H4 (cell line): ENCODE data around the gene KANSL1. TPM values are rescaled to one million over a fixed set of nuclear protein-coding genes. Genes with fewer than 3 reads are reported as not detected.

Experiments
- DNase-seq: peaks from one replicate; pipeline ENCODE4 v3.0.0-alpha.2; 2015; ENCODE audit warnings: low spot score
- total RNA-seq: library from RNA; depleted of rRNA; stranded (reverse); fragments of >200 nt; shearing (Covaris generic); gene quantifications from 2 replicates; pipeline ENCODE4 v1.2.3, GENCODE V29; 2014

The KANSL1 gene
- total RNA-seq, 1 experiment from 2014 or later: 22.6 TPM

- no peak for DNase-seq
Measured at GRCh38 chr17:46167267-46167666, 26.0 kb downstream of the KANSL1 start.

- DNase-seq: no peak
Measured at GRCh38 chr17:46166692-46167249, 26.5 kb downstream of the KANSL1 start.

GRCh38 chr17:46163929-46164594 lies 29.2 kb downstream of the KANSL1 start:
- DNase-seq: no peak

GRCh38 chr17:46163316-46163715 lies 29.9 kb downstream of the KANSL1 start:
- DNase-seq: no peak

- no peak for DNase-seq
Measured at GRCh38 chr17:46162866-46163265, 30.4 kb downstream of the KANSL1 start.

GRCh38 chr17:46160169-46160568 lies 33.1 kb downstream of the KANSL1 start:
- DNase-seq: no peak

- no peak for DNase-seq
Measured at GRCh38 chr17:46159686-46160085, 33.5 kb downstream of the KANSL1 start.

- no peak for DNase-seq
Measured at GRCh38 chr17:46158323-46159296, 34.6 kb downstream of the KANSL1 start.

- DNase-seq: no peak
Measured at GRCh38 chr17:46157443-46158062, 35.7 kb downstream of the KANSL1 start.

- peak; percentile 72 for DNase-seq
Measured at GRCh38 chr17:46154151-46154816, 38.9 kb downstream of the KANSL1 start.

GRCh38 chr17:46152423-46152822 lies 40.8 kb downstream of the KANSL1 start:
- no peak for DNase-seq

- no peak for DNase-seq
Measured at GRCh38 chr17:46151762-46152161, 41.5 kb downstream of the KANSL1 start.

GRCh38 chr17:46150216-46150963 lies 42.8 kb downstream of the KANSL1 start:
- no peak for DNase-seq

GRCh38 chr17:46148247-46148646 lies 45.0 kb downstream of the KANSL1 start:
- no peak for DNase-seq

- DNase-seq: no peak
Measured at GRCh38 chr17:46147296-46147695, 45.9 kb downstream of the KANSL1 start.

GRCh38 chr17:46144246-46144645 lies 49.0 kb downstream of the KANSL1 start:
- DNase-seq: no peak

GRCh38 chr17:46143827-46144236 lies 49.4 kb downstream of the KANSL1 start:
- no peak for DNase-seq

GRCh38 chr17:46141645-46142044 lies 51.6 kb downstream of the KANSL1 start:
- DNase-seq: no peak

- DNase-seq: no peak
Measured at GRCh38 chr17:46140645-46141197, 52.5 kb downstream of the KANSL1 start.

- DNase-seq: no peak
Measured at GRCh38 chr17:46139432-46140210, 53.6 kb downstream of the KANSL1 start.
